ENCODE data around the gene IL18BP. TPM values are rescaled to one million over a fixed set of nuclear protein-coding genes. Genes with fewer than 3 reads are reported as not detected.
A peak's percentile ranks its signal among the peaks of the same experiment; 100 is the strongest.

Gene IL18BP
- total and polyA plus RNA-seq, 9 of the 15 experiments (the other 6 are each of a cell fraction or from before 2014, with no cell fraction given), result 0.34 to 9.4 (median 3.2) TPM

GRCh38 chr11:72040491-72041363 is 42.0 kb downstream of the IL18BP start (continued):
- TF ChIP-seq MAFG (tag; conservative IDR thresholded peaks at IDR 0.05) (no peak), ZNF79 (CRISPR knock-in tag; IDR thresholded peaks at IDR 0.05; ENCODE audit: low read depth) (no peak), CEBPZ (IDR thresholded peaks at IDR 0.05; ENCODE audit: borderline replicate concordance, low read depth, low read length) (no peak), ZBED1 (IDR thresholded peaks at IDR 0.05) (no peak), ZNF436 (CRISPR knock-in tag; IDR thresholded peaks at IDR 0.05) (no peak), ZNF354B (CRISPR knock-in tag; IDR thresholded peaks at IDR 0.05) (no peak), KDM4B (IDR thresholded peaks at IDR 0.05; ENCODE audit: borderline replicate concordance in 2 of 2, low read depth in 1 of 2) (0 out of 4 replicates have a peak, but pooled peaks of 1 of the 2 experiments have one; percentile 52), GTF2B (IDR thresholded peaks at IDR 0.05; ENCODE audit: extremely low read depth, insufficient read length) (no peak), HDAC1 (IDR thresholded peaks at IDR 0.05) (peak in 1 of 2 experiments; percentile 41; a peak in 1 of 4 replicates), SPI1 (IDR thresholded peaks at IDR 0.05; ENCODE audit: borderline replicate concordance, low read depth, low read length) (no peak), ZNF12 (CRISPR knock-in tag; IDR thresholded peaks at IDR 0.05) (no peak; the same call in 1 of the 2 replicates), THAP12 (CRISPR knock-in tag; IDR thresholded peaks at IDR 0.05) (no peak), ZNF699 (CRISPR knock-in tag; IDR thresholded peaks at IDR 0.05; ENCODE audit: insufficient replicate concordance) (no peak), NR2C1 (IDR thresholded peaks at IDR 0.05) (no peak), NR2C1 (tag; IDR thresholded peaks at IDR 0.05) (no peak), HINFP (tag; conservative IDR thresholded peaks at IDR 0.05; ENCODE audit: low read depth) (no peak), ZNF589 (CRISPR knock-in tag; IDR thresholded peaks at IDR 0.05; ENCODE audit: low read depth) (no peak), E2F5 (CRISPR knock-in tag; IDR thresholded peaks at IDR 0.05) (no peak), ZNF717 (CRISPR knock-in tag; IDR thresholded peaks at IDR 0.05) (no peak)
